Activated CD4-positive, alpha-beta T cell treated with anti-CD3 and anti-CD28 coated beads, Interleukin-2, amount 50 U/mL, for 48 hours (primary cell): ENCODE measurements around the gene ERBB4.
A peak's percentile ranks its signal among the peaks of the same experiment; 100 is the strongest.
"Not testable (repeated sequence)": the region's sequence is repeated elsewhere in the genome, so short reads cannot be mapped to it uniquely, and the experiment has no call there.

ENCODE experiments used
- DNase-seq, 2 experiments: peaks; one replicate each; pipeline ENCODE4 v3.0.0-alpha.2; 2020

Gene ERBB4

GRCh38 chr2:211762479-211762878, 776.1 kb downstream of the ERBB4 start:
- no peak for DNase-seq

GRCh38 chr2:211760103-211760502, 778.5 kb downstream of the ERBB4 start:
- no peak for DNase-seq

- no peak for DNase-seq
Measured at GRCh38 chr2:211756266-211756665, 782.3 kb downstream of the ERBB4 start.

GRCh38 chr2:211755187-211755586, 783.4 kb downstream of the ERBB4 start:
- no peak for DNase-seq

GRCh38 chr2:211751848-211752247, 786.8 kb downstream of the ERBB4 start:
- DNase-seq = no peak

- DNase-seq = no peak
Measured at GRCh38 chr2:211748339-211748738, 790.3 kb downstream of the ERBB4 start.

- peak; percentile 7 to 15 for DNase-seq
Measured at GRCh38 chr2:211745295-211746097, 793.1 kb downstream of the ERBB4 start.

GRCh38 chr2:211744379-211744778, 794.2 kb downstream of the ERBB4 start:
- no peak for DNase-seq

GRCh38 chr2:211741966-211742365, 796.6 kb downstream of the ERBB4 start:
- no peak for DNase-seq

GRCh38 chr2:211737282-211737681, 801.3 kb downstream of the ERBB4 start:
- no peak for DNase-seq

- DNase-seq = no peak
Measured at GRCh38 chr2:211730215-211730614, 808.4 kb downstream of the ERBB4 start.

GRCh38 chr2:211729433-211729832, 809.2 kb downstream of the ERBB4 start:
- DNase-seq = no peak

GRCh38 chr2:211724933-211725332, 813.7 kb downstream of the ERBB4 start:
- no peak for DNase-seq

GRCh38 chr2:211723398-211723797, 815.2 kb downstream of the ERBB4 start:
- no peak for DNase-seq

GRCh38 chr2:211722928-211723327, 815.7 kb downstream of the ERBB4 start:
- DNase-seq = no peak

GRCh38 chr2:211721874-211722273, 816.7 kb downstream of the ERBB4 start:
- not testable (repeated sequence) for DNase-seq

GRCh38 chr2:211709389-211709788, 829.2 kb downstream of the ERBB4 start:
- no peak for DNase-seq

- no peak for DNase-seq
Measured at GRCh38 chr2:211692689-211693088, 845.9 kb downstream of the ERBB4 start.

- no peak for DNase-seq
Measured at GRCh38 chr2:211690736-211691135, 847.9 kb downstream of the ERBB4 start.

- no peak for DNase-seq
Measured at GRCh38 chr2:211688196-211688595, 850.4 kb downstream of the ERBB4 start.

- no peak for DNase-seq
Measured at GRCh38 chr2:211674715-211675114, 863.9 kb downstream of the ERBB4 start.

- no peak for DNase-seq
Measured at GRCh38 chr2:211673133-211673905, 865.3 kb downstream of the ERBB4 start.

- no peak for DNase-seq
Measured at GRCh38 chr2:211671977-211672376, 866.6 kb downstream of the ERBB4 start.

GRCh38 chr2:211665299-211665698, 873.3 kb downstream of the ERBB4 start:
- no peak for DNase-seq
